Inferior parietal cortex (tissue), 1 donor: ENCODE data around the gene C1D.

Experiments used
- DNase-seq: peaks from one replicate; pipeline ENCODE4 v3.0.0-alpha.2; 2016; ENCODE audit errors: extremely low spot score

C1D gene

DNA sequence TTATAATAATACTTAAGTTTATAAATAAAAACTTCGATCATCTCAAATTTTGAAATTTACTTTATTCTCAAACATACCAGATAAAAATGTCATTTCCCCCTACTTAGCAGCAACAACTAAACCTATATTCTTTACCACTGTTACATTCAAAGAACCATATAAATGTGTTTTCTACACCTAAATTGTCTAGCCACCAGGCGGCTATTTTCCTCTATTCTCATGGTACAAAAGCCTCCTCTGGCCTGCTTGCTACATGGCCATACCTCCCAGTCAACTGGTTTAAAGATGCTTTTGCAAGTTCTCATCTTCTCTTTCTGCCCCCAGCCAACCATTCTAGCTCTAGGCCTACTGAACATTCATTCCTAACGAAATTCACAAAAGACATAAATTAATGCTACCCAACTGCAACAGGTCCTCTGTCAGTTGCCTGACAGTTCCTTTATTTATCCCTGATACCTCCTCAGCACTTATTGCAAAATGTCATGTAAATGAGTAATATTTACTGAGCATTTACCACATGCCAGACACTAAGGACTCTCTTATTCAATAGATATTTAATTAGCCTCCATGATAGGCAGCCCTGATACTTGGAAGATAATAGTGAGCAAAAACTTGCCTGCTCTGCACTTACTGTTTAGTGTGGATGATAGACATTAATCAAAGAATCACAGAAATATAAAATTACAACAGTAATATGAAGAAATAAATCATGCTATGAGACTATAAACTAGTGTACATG, 5.0 kb downstream of the C1D start:
- no peak for DNase-seq

DNA sequence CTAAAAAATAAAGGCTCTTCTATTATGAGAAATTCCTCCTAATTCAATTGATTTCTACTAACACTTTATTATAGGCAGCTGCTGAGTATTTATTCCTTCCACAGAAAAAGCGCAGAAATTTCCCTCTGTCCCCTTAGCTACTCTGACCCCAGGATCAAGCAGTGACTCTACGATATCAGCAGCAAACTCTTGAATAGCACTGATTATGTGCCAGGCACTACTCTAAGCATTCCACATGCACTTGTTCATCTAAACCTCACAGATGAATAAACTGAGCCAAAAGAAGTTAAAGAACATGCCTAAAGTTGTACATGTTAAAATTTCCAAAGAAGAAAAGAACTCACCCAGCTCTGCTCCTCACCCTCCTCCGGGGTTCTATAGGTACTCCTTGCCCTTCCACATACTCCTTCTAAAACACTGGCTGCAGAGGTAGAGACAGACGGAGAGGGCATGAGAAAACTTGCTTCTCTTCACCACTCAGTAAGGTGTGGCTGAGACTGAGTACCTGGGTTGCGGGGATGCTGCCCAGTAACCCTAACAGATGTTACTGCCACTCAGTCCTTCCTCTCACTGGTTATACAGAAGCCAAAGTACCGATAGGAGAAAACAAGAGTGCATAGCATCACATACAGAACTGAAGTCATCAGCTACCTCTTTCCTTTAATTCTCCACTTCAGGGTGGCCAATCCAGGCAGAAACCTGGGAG, 9.9 kb downstream of the C1D start:
- no peak for DNase-seq

DNA sequence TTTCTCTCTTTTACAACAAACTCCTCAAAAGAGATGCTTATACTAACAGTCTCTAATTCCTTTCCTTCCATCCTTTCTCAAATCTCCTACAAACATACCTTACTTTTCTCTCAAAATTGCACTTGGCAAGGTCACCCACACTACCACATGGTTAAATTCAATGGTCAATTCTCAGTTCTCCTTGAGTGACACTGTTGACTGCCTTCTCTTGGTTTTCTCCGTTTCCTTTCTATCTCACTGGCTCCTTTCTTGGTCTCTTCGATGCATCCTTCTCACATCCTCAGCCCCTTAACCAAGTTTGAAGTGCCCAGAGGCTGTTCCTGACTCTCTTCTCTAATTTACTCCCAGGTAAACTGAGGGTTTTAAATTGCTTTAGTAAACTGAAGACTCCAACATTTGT, 12.5 kb downstream of the C1D start:
- DNase-seq, result no peak

- no peak for DNase-seq
Measured at GRCh38 chr2:68046642-68047240, 16.1 kb downstream of the C1D start.

GRCh38 chr2:68046224-68046623, 16.6 kb downstream of the C1D start:
- no peak for DNase-seq

- DNase-seq, result no peak
Measured at GRCh38 chr2:68045342-68045741, 17.5 kb downstream of the C1D start.

- no peak for DNase-seq
Measured at GRCh38 chr2:68044099-68044498, 18.7 kb downstream of the C1D start.

GRCh38 chr2:68043695-68044094, 19.1 kb downstream of the C1D start:
- no peak for DNase-seq

- DNase-seq, result no peak
Measured at GRCh38 chr2:68043032-68043431, 19.8 kb downstream of the C1D start.

DNA sequence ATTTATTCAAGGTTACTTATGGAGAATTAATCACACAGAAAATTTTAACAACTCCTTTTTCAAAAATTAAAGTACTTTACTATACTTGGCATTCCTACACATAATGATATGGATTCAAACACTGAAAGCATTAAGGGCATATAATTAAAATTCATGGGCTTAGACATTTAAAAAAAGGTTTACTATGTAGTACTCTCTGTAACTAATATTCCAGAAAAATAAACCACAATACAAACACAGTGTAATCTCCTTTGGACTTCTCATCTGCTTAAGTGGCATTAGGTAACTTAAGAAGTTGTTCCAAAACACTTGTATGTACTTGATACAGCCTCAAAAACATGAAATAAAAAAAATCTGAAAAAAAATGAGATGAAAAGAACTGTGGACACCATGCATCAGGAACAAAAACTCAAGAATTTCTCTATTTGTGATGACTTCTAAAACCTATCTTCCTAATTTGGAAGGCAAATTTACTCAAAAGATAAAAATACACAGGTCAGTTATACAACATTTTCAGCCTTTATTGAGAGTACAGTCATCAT, 21.0 kb downstream of the C1D start:
- no peak for DNase-seq

DNA sequence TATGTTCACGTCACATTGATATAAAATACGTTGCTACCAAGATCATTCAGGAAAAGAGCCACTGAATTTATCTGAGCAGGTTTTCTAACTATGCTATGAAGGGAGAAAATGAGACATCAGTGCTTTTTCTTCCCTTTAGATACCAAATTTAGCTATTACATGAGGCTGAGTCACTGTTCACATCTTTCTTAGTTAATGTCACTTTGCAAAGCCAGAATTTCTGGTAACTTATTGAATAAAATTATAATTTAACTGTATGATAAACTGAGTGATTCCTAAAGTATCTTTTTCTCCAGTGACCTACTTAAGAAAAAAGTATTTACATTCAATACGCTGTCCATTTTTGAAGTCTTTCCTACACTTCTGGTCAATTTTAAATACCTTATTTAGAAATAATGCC, 22.7 kb downstream of the C1D start:
- DNase-seq, result peak; percentile 20

DNA sequence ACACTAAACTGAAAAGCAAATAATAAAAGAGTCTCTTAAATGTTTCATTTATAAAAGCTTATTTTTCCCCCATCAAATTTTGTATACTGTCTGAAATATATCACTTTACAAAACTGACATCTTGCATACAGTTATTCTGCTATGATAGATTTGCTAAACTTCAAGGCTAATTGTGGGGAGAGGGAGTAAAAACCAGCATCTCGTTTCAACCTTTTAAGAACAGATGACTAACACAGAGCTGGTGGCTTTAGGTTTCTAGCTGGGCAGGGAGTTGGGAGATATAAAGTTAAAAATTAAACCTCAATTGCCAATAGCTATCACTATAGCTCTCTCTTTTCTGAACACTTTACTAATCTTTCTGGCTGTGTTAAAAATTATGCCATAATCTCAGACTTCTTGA, 23.5 kb downstream of the C1D start:
- DNase-seq, result no peak

DNA sequence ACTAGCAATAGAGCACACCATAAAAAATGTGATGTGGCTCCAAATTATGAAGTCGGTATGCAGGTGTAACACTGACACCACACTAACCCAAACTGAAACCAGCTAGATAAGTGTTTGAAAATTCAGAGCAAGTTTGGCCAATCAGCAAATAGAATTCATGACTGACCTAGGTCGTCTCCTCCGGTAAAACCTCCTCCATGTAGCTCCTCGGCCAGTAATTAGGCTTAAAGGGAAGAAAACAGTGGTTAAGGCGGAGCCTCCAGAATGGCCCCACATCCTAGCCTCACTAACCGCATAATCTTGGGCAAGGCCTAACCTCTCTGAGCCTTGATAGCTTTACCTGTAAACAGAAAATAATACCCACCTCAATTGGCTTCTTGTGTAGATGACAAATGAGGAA, 30.1 kb downstream of the C1D start:
- DNase-seq, result no peak

- peak; percentile 84 for DNase-seq
Measured at GRCh38 chr2:68031542-68032160, 31.2 kb downstream of the C1D start.

DNA sequence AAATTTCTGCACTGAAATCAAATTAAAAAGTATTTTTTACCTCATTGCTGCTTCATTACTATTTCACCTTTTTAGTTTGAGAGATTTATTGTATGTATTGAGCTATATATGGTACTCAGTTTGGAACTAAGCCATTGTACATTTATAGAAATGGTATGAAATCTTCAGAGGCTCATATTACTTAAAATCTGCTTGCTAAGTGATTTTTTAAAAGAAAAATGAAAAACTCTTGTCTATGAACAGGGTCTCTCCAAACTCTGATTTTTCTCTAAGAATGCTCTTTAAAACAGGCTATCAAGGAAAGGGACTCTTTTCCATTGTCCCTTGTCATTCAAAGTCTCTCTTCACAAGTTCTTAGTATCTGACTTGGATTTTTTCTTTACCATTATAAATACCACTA, 31.8 kb downstream of the C1D start:
- no peak for DNase-seq

GRCh38 chr2:68030529-68030928, 32.3 kb downstream of the C1D start:
- DNase-seq, result no peak

GRCh38 chr2:68027959-68028358, 34.8 kb downstream of the C1D start:
- DNase-seq, result no peak

DNA sequence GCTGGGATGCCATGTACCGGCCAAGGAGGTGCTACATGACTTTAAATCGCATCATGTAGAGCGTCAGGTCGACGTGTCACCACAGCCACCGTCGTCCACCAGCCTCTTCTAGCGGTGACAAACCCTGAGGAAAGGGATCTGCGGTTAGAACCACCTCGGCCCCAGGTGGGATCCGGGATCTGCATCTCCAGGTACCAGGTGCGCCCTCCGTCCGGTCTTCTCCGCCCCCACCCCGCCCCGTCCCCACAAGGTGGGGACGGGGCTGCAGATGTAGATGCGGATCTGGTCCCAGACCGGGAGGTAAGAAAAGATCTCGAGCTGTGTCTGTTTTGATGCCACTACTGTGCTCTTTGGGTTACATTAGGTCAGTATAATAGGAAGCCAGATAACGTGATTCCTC, 38.4 kb downstream of the C1D start:
- no peak for DNase-seq

DNA sequence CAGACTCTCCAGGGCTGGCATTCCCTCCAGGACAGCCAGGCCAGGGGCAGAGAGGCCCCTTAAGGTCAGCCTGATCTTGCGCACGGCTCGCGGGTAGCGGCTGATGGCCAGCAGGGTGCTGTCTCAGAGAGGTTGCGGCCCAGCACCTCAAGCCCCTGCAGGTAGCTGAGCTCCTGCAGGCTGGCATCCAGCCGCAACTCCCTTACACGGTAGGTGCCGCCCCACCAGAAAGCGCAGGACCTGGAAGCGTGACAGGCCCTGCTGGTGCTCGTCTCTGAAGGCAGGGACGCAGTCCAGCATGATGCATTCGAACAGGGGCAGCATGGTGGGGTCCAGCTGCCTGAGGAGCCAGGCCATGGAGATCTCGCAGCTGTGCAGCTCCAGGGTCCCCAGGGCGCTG, 38.9 kb downstream of the C1D start:
- DNase-seq, result no peak

- no peak for DNase-seq
Measured at GRCh38 chr2:68018727-68019126, 44.1 kb downstream of the C1D start.

DNA sequence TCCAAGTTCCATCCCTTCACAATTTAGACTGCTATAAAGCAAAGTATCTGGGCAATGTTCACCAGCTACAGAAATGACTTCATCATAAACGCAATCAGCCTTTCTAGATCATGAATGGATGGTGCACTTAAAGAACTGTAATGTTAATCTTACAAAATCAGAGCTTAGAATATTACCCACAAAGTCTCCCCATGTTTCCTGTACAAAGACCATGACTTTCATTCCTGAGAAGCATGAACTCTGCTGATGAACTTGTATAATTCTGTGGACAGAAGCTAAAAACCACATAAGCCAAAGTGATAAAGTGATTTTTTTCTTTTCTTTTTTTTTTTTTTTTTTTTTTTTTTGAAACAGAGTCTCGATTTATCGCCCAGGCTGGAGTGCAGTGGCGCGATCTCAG, 53.3 kb downstream of the C1D start:
- DNase-seq, result no peak

DNA sequence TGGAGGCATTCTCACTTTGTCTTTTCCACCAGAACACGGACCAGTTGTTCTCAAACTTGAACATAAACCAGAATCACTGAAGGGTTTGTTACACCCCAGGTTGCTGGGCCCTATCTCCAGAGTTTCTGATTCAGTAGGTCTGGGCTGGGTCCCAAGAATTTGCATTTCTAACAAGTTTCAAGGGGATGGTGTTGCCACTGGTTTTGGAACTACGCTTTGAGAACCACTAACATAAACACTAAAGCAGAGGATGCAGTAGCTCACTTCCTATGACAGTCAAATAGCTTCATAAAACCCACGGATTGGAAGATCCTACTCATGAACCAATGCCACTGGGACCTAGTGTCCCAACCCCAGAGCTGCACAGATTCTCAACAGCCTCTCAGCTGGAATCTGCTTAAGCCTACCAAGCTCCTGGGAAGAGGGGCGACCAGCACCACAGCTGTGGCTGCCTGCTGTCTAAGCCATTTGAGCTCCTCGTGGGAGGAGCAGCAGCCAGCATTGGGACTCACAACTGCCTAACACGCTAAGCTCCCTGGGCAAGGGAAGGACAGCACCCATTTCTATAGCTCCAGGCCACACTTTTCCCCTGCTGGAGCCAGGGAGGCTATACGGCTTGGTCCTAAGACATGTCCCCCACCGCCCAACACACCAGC, 62.5 kb downstream of the C1D start:
- DNase-seq, result no peak
